HepG2 (cell line): Measurements from ENCODE around the gene COA3. TPM values are rescaled to one million over a fixed set of nuclear protein-coding genes. Genes with fewer than 3 reads are reported as not detected.

Source experiments
- DNMT3B ChIP-seq: conservative IDR thresholded peaks from 2 replicates; pipeline ENCODE4 v1.6.1; 2016; ENCODE audit warnings: missing biosample characterization, control low read depth
- GATA4 ChIP-seq: sonication (generic); IDR thresholded peaks from 2 replicates; pipeline ENCODE4 v1.6.1; 2016; ENCODE audit warnings: antibody characterized with exemption, low read depth, borderline replicate concordance
- HNRNPUL1 ChIP-seq: fragments of 200-400 bp; formaldehyde crosslinking; IDR thresholded peaks from 2 replicates; pipeline ENCODE4 v1.6.1; 2017; ENCODE audit warnings: low read depth, mild to moderate bottlenecking, low read length, moderate library complexity
- MIER3 ChIP-seq: IDR thresholded peaks from 2 replicates; pipeline ENCODE4 v1.6.1; 2016; ENCODE audit warnings: missing compliant biosample characterization, borderline replicate concordance
- NR1H2 ChIP-seq: sonication (generic); formaldehyde crosslinking; IDR thresholded peaks from 2 replicates; pipeline ENCODE4 v1.8.1; 2022; ENCODE audit warnings: low read depth, missing genetic modification reagents, borderline replicate concordance
- SIN3B ChIP-seq: fragments of 150-350 bp; IDR thresholded peaks from 2 replicates; pipeline ENCODE4 v1.6.1; 2014; ENCODE audit warnings: low read length
- SOX13 ChIP-seq, 3 experiments: fragments of 450-650 bp in 1 of 3; sonication (generic) in 1 of 3; formaldehyde crosslinking in 1 of 3; IDR thresholded peaks in 2 of 3; conservative IDR thresholded peaks in 1 of 3; 2 replicates each; pipeline versions ENCODE4 v1.5.0 to v1.6.1; 2016 to 2020; ENCODE audit warnings: antibody characterized with exemption in 1 of 3, mild to moderate bottlenecking in 1 of 3, missing compliant biosample characterization in 1 of 3, missing genetic modification reagents in 1 of 3, moderate library complexity in 1 of 3
- TCF12 ChIP-seq, 2 experiments: fragments of 450-650 bp in 1 of 2; sonication (generic) in 1 of 2; formaldehyde crosslinking in 1 of 2; IDR thresholded peaks; 2 replicates each; pipeline versions ENCODE4 v1.6.1 to v1.8.0; 2017 to 2022; ENCODE audit warnings: antibody characterized with exemption in 1 of 2, mild to moderate bottlenecking in 1 of 2, missing genetic modification reagents in 1 of 2, moderate library complexity in 1 of 2
- ZBTB42 ChIP-seq: sonication (generic); formaldehyde crosslinking; IDR thresholded peaks from 2 replicates; pipeline ENCODE4 v1.5.0; 2020; ENCODE audit warnings: mild to moderate bottlenecking, missing genetic modification reagents
- ZNF253 ChIP-seq: sonication (generic); formaldehyde crosslinking; IDR thresholded peaks from 2 replicates; pipeline ENCODE4 v1.8.0; 2022; ENCODE audit warnings: mild to moderate bottlenecking, missing genetic modification reagents, borderline replicate concordance
- ZNF337 ChIP-seq: sonication (generic); formaldehyde crosslinking; IDR thresholded peaks from 2 replicates; pipeline ENCODE4 v1.5.1; 2020; ENCODE audit warnings: missing genetic modification reagents, low read depth, mild to moderate bottlenecking, borderline replicate concordance
- ZNF484 ChIP-seq: sonication (generic); formaldehyde crosslinking; IDR thresholded peaks from 2 replicates; pipeline ENCODE4 v1.5.1; 2020; ENCODE audit warnings: mild to moderate bottlenecking, low read depth, missing genetic modification reagents, borderline replicate concordance
- ZNF558 ChIP-seq: sonication (generic); formaldehyde crosslinking; IDR thresholded peaks from 2 replicates; pipeline ENCODE4 v1.9.0; 2022; ENCODE audit warnings: mild to moderate bottlenecking, missing genetic modification reagents, borderline replicate concordance
- ZNF713 ChIP-seq: sonication (generic); formaldehyde crosslinking; IDR thresholded peaks from 2 replicates; pipeline ENCODE4 v1.4.0; 2020; ENCODE audit warnings: mild to moderate bottlenecking, missing genetic modification reagents
- polyA plus RNA-seq, 8 experiments: library from polyadenylated mRNA; depleted of rRNA in 3 of 8; stranded (reverse) in 7 of 8; unstranded in 1 of 8; fragments of >200 nt; fragmentation: Illumina TruSeq in 4 of 8; extraction: Trizol in 4 of 8; gene quantifications; 2 replicates each; pipeline versions ENCODE4 v1.2.1 to v1.2.3, GENCODE V29; 2011 to 2016; ENCODE audit warnings: low read depth in 4 of 8, missing spikeins in 1 of 8, mixed read lengths in 1 of 8; ENCODE audit not compliant: insufficient read depth in 1 of 8
- total RNA-seq, 5 experiments: library from RNA; depleted of rRNA; stranded (reverse); fragments of >200 nt; fragmentation: Illumina TruSeq; extraction: Trizol; gene quantifications; 2 replicates each; pipeline ENCODE4 v1.2.3, GENCODE V29; 2016; ENCODE audit warnings: low read depth in 1 of 5
- TF ChIP-seq, protein P1 (sequence below): sonication (generic); formaldehyde crosslinking; IDR thresholded peaks from 2 replicates; pipeline ENCODE4 v1.8.0; 2022; ENCODE audit warnings: missing genetic modification reagents, mild to moderate bottlenecking, inconsistent platforms, borderline replicate concordance
- TF ChIP-seq, protein P2 (sequence below): sonication (generic); formaldehyde crosslinking; IDR thresholded peaks from 2 replicates; pipeline ENCODE4 v1.4.0; 2020; ENCODE audit warnings: missing genetic modification reagents
- TF ChIP-seq, protein P3 (sequence below): sonication (generic); formaldehyde crosslinking; IDR thresholded peaks from 2 replicates; pipeline ENCODE4 v1.5.0; 2020; ENCODE audit warnings: missing genetic modification reagents
- TF ChIP-seq, protein P4 (sequence below): sonication (generic); formaldehyde crosslinking; IDR thresholded peaks from 2 replicates; pipeline ENCODE4 v1.4.0; 2020; ENCODE audit warnings: missing genetic modification reagents

The COA3 gene
- total and polyA plus RNA-seq, 2 of the 13 experiments (the other 11 are each of a cell fraction or from before 2014, with no cell fraction given), result 133 to 202 TPM

DNA sequence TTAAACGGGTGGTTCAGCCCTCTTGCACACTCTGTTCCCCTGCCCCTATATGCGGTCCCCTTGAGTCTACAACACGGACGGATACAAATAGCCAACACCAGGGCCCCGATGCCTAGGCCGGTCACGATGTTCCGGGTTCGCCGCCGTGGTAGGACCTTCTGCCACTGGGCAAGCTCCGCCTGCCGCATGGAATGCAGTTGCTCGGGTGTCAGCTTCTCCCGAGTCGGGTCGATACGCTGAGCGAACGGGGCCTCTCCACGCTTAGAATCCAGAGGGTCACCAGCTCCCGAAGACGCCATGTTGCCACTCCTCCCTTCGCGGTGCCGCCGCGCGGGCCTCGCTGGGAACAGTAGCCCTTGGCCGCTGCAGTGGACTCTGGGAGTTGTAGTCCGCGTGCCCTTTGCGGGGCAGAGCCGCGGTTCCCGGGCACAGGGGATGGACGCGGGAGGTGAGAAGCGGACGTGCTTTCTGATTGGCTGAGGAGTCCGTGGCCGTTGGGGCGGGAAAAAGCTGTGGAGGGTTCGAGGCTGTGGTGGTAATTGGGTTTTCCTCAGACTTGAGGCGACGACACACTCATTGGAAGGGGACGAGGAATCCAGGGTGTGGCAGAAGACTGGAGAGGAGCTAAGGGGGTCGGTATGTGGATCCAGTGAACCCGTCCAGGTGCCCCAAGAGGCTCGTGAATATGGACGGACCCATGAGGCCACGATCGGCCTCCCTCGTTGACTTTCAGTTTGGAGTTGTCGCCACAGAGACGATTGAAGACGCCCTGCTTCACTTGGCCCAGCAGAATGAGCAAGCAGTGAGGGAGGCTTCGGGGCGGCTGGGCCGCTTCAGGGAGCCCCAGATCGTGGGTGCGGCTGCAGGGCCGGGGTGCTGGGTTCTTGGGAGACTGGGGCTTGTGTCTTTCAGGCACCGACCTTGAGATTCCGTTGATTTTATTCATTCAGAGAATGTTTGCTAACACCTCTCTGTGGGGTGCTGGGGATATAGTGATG, at the start of gene COA3, which contains the start of gene CNTD1 (continued):
- TF ChIP-seq HNRNPUL1, result no peak
- TF ChIP-seq ZNF558, result peak; percentile 99; the same call in 1 of the 2 replicates
- TF ChIP-seq MIER3 (CRISPR knock-in tag), result peak; percentile 97
- TF ChIP-seq ZNF253, result no peak
- peak; percentile 75 for TF ChIP-seq SIN3B
- peak; percentile 92; the same call in 1 of the 2 replicates for TF ChIP-seq ZNF337 (CRISPR knock-in tag)
- TF ChIP-seq DNMT3B (CRISPR knock-in tag), result peak; percentile 81
- TF ChIP-seq GATA4, result 0 out of 2 replicates have a peak, but pooled peaks have one; percentile 56
- no peak for TF ChIP-seq SOX13 (IDR thresholded peaks at IDR 0.05)
- peak in 1 of 2 experiments; percentile 56; a peak in 1 of 4 replicates for TF ChIP-seq SOX13 (CRISPR knock-in tag; conservative IDR thresholded peaks at IDR 0.05 in 1 of 2, IDR thresholded peaks at IDR 0.05 in 1 of 2)
- no peak for TF ChIP-seq TCF12 (IDR thresholded peaks at IDR 0.05)
- TF ChIP-seq TCF12 (CRISPR knock-in tag; IDR thresholded peaks at IDR 0.05), result no peak; the same call in 1 of the 2 replicates
- TF ChIP-seq, protein P1, sequence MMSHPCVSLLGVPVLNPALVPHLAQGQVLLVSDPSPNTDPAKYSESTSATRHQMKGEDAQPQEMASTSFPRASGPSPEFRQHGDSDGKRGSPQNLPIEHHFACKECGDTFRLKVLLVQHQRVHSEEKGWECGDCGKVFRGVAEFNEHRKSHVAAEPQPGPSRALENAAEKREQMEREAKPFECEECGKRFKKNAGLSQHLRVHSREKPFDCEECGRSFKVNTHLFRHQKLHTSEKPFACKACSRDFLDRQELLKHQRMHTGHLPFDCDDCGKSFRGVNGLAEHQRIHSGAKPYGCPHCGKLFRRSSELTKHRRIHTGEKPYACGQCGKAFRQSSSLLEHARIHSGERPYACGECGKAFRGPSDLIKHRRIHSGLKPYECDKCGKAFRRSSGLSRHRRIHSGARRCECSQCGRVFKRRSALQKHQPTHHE (CRISPR knock-in tag), result peak; percentile 98
- TF ChIP-seq ZNF713 (CRISPR knock-in tag), result peak; percentile 95; the same call in 1 of the 2 replicates
- TF ChIP-seq ZNF484 (CRISPR knock-in tag), result no peak
- no peak; the same call in 1 of the 2 replicates for TF ChIP-seq ZBTB42 (CRISPR knock-in tag)
- TF ChIP-seq, protein P2, sequence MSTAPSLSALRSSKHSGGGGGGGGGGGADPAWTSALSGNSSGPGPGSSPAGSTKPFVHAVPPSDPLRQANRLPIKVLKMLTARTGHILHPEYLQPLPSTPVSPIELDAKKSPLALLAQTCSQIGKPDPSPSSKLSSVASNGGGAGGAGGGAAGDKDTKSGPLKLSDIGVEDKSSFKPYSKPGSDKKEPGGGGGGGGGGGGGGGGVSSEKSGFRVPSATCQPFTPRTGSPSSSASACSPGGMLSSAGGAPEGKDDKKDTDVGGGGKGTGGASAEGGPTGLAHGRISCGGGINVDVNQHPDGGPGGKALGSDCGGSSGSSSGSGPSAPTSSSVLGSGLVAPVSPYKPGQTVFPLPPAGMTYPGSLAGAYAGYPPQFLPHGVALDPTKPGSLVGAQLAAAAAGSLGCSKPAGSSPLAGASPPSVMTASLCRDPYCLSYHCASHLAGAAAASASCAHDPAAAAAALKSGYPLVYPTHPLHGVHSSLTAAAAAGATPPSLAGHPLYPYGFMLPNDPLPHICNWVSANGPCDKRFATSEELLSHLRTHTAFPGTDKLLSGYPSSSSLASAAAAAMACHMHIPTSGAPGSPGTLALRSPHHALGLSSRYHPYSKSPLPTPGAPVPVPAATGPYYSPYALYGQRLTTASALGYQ (CRISPR knock-in tag), result no peak
- TF ChIP-seq, protein P3, sequence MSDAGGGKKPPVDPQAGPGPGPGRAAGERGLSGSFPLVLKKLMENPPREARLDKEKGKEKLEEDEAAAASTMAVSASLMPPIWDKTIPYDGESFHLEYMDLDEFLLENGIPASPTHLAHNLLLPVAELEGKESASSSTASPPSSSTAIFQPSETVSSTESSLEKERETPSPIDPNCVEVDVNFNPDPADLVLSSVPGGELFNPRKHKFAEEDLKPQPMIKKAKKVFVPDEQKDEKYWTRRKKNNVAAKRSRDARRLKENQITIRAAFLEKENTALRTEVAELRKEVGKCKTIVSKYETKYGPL, result peak; percentile 64; the same call in 1 of the 2 replicates
- TF ChIP-seq NR1H2 (CRISPR knock-in tag), result peak; percentile 63; the same call in 1 of the 2 replicates
- TF ChIP-seq, protein P4, sequence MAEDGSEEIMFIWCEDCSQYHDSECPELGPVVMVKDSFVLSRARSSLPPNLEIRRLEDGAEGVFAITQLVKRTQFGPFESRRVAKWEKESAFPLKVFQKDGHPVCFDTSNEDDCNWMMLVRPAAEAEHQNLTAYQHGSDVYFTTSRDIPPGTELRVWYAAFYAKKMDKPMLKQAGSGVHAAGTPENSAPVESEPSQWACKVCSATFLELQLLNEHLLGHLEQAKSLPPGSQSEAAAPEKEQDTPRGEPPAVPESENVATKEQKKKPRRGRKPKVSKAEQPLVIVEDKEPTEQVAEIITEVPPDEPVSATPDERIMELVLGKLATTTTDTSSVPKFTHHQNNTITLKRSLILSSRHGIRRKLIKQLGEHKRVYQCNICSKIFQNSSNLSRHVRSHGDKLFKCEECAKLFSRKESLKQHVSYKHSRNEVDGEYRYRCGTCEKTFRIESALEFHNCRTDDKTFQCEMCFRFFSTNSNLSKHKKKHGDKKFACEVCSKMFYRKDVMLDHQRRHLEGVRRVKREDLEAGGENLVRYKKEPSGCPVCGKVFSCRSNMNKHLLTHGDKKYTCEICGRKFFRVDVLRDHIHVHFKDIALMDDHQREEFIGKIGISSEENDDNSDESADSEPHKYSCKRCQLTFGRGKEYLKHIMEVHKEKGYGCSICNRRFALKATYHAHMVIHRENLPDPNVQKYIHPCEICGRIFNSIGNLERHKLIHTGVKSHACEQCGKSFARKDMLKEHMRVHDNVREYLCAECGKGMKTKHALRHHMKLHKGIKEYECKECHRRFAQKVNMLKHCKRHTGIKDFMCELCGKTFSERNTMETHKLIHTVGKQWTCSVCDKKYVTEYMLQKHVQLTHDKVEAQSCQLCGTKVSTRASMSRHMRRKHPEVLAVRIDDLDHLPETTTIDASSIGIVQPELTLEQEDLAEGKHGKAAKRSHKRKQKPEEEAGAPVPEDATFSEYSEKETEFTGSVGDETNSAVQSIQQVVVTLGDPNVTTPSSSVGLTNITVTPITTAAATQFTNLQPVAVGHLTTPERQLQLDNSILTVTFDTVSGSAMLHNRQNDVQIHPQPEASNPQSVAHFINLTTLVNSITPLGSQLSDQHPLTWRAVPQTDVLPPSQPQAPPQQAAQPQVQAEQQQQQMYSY (CRISPR knock-in tag), result peak; percentile 53; the same call in 1 of the 2 replicates
